ENCODE measurements around the gene SLFN14.

DNA sequence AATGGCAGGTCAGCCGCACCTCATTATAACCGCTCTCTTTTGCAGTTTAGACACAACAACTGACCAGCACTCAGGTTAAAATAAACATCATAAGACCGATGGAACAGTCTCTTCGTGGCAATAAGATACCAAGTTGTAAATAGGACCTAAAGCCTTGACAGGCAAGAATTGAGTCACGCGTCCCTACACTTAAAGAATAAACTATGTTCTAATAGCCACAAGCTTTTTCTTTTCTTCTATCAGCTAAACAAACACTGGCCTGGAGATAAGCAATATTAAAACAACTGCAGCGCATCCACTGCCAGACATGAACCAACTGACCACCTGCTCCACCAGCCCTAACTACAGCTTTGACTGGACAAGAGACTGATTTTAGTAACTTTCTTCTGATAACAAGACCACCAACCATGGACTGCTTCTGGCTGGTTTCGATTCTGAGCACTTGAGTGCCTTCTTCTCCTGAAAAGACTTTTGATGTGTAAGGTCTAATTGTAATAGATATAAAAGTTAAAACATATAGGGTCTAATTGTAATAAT, 40.6 kb downstream of the SLFN14 start:
- TF ChIP-seq, protein P1, sequence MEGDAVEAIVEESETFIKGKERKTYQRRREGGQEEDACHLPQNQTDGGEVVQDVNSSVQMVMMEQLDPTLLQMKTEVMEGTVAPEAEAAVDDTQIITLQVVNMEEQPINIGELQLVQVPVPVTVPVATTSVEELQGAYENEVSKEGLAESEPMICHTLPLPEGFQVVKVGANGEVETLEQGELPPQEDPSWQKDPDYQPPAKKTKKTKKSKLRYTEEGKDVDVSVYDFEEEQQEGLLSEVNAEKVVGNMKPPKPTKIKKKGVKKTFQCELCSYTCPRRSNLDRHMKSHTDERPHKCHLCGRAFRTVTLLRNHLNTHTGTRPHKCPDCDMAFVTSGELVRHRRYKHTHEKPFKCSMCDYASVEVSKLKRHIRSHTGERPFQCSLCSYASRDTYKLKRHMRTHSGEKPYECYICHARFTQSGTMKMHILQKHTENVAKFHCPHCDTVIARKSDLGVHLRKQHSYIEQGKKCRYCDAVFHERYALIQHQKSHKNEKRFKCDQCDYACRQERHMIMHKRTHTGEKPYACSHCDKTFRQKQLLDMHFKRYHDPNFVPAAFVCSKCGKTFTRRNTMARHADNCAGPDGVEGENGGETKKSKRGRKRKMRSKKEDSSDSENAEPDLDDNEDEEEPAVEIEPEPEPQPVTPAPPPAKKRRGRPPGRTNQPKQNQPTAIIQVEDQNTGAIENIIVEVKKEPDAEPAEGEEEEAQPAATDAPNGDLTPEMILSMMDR (IDR thresholded peaks at IDR 0.05), result no peak
- TF ChIP-seq EZH2 (IDR thresholded peaks at IDR 0.05; ENCODE audit: borderline replicate concordance, insufficient read depth, low read depth, low read length, poor library complexity, severe bottlenecking), result no peak

Data from B cell (primary cell).